DOHH2 (cell line): Measurements from ENCODE around the gene HIVEP3.

Experiments
- H3F3A ChIP-seq: fragments of 200-600 bp; sonication (generic), shearing (Covaris generic); 2 replicates; pipeline ENCODE4 v1.6.0; 2016; ENCODE audit warnings: antibody characterized with exemption, mild to moderate bottlenecking; ENCODE audit not compliant: control insufficient read depth, insufficient read depth
- H3K27ac ChIP-seq: fragments of 200-600 bp; sonication (generic); 2 replicates; pipeline ENCODE4 v1.5.1; 2014; ENCODE audit warnings: low read depth, mild to moderate bottlenecking, low read length, moderate library complexity
- H3K27me3 ChIP-seq: fragments of 200-600 bp; sonication (generic); 2 replicates; pipeline ENCODE4 v1.6.1; 2014; ENCODE audit warnings: mild to moderate bottlenecking, low read length, mixed read lengths; ENCODE audit not compliant: control insufficient read depth
- H3K36me3 ChIP-seq: fragments of 200-600 bp; sonication (generic); 2 replicates; pipeline ENCODE4 v1.6.1; 2014; ENCODE audit warnings: mild to moderate bottlenecking, low read length, moderate library complexity, mixed read lengths; ENCODE audit not compliant: control insufficient read depth
- H3K4me1 ChIP-seq: fragments of 200-600 bp; sonication (generic); 2 replicates; pipeline ENCODE4 v1.6.1; 2014; ENCODE audit warnings: mild to moderate bottlenecking, low read length, mixed read lengths; ENCODE audit not compliant: control insufficient read depth
- H3K4me2 ChIP-seq: fragments of 200-600 bp; sonication (generic); 2 replicates; pipeline ENCODE4 v1.6.0; 2014; ENCODE audit warnings: mild to moderate bottlenecking, low read length, moderate library complexity
- H3K4me3 ChIP-seq: fragments of 200-600 bp; sonication (generic); 2 replicates; pipeline ENCODE4 v1.5.1; 2014; ENCODE audit warnings: mild to moderate bottlenecking, low read length, mixed read lengths
- H3K79me2 ChIP-seq: fragments of 200-600 bp; sonication (generic); 2 replicates; pipeline ENCODE4 v1.6.1; 2014; ENCODE audit warnings: mild to moderate bottlenecking, low read length, mixed read lengths; ENCODE audit not compliant: control insufficient read depth
- H3K9me2 ChIP-seq: fragments of 200-600 bp; sonication (generic); replicated peaks from 2 replicates; pipeline ENCODE4 v1.6.1; 2014; ENCODE audit warnings: mild to moderate bottlenecking, low read length, mixed read lengths; ENCODE audit not compliant: control insufficient read depth
- H3K9me3 ChIP-seq: fragments of 200-600 bp; sonication (generic); 2 replicates; pipeline ENCODE4 v1.6.1; 2014; ENCODE audit warnings: antibody characterized with exemption, low read length, mixed read lengths; ENCODE audit not compliant: control insufficient read depth, insufficient read depth
- H4K20me1 ChIP-seq: fragments of 200-600 bp; sonication (generic); 2 replicates; pipeline ENCODE4 v1.6.0; 2014; ENCODE audit warnings: low read depth, mild to moderate bottlenecking, antibody characterized with exemption, low read length, moderate library complexity; ENCODE audit not compliant: control insufficient read depth, insufficient read depth
- EZH2phosphoT487 ChIP-seq: fragments of 200-600 bp; sonication (generic); IDR thresholded peaks from 2 replicates; pipeline ENCODE4 v1.6.1; 2017; ENCODE audit warnings: borderline replicate concordance, mild to moderate bottlenecking, antibody characterized with exemption, low read length, moderate library complexity, mixed read lengths
- TF ChIP-seq, protein P1 (sequence below): fragments of 200-600 bp; sonication (generic); IDR thresholded peaks from one replicate; pipeline ENCODE4 v1.5.1; 2014; ENCODE audit warnings: antibody characterized with exemption, mild to moderate bottlenecking, low read depth, low read length; ENCODE audit not compliant: poor library complexity, severe bottlenecking

Gene HIVEP3

DNA sequence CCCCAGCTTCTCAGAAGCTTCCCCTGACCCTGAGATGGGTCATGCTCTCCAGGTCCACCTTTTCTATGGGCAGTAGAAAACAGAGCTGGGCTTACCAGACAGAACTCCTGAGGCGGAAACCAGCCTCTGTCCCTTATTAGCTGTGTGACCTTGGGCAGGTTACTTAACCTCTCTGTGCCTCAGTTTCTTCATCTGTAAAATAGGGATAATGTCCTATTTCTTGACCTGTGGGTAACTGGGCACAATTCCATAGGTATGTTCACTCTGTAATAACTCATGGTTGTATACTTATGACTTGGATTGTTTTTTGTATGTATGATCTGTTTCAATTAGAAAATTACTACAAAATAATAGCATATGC lies 377.1 kb downstream of the HIVEP3 start:
- Histone ChIP-seq H3K4me1 (peaks cover 11% of the 10 kb centered on the region), H3K4me2 (no peak overlapping the region), H3K4me3 (no peak overlapping the region), H3K27me3 (peaks cover 18% of the 10 kb centered on the region), H3K27ac (no peak overlapping the region), H3K9me2 (no peaks in the 10 kb centered on the region), H3K36me3 (no peaks in the 10 kb centered on the region), H3F3A (no peaks in the 10 kb centered on the region), H4K20me1 (no peaks in the 10 kb centered on the region), H3K79me2 (no peaks in the 10 kb centered on the region), H3K9me3 (peaks cover 12% of the 10 kb centered on the region; the same call in 1 of the 2 replicates)
- TF ChIP-seq, protein P1, sequence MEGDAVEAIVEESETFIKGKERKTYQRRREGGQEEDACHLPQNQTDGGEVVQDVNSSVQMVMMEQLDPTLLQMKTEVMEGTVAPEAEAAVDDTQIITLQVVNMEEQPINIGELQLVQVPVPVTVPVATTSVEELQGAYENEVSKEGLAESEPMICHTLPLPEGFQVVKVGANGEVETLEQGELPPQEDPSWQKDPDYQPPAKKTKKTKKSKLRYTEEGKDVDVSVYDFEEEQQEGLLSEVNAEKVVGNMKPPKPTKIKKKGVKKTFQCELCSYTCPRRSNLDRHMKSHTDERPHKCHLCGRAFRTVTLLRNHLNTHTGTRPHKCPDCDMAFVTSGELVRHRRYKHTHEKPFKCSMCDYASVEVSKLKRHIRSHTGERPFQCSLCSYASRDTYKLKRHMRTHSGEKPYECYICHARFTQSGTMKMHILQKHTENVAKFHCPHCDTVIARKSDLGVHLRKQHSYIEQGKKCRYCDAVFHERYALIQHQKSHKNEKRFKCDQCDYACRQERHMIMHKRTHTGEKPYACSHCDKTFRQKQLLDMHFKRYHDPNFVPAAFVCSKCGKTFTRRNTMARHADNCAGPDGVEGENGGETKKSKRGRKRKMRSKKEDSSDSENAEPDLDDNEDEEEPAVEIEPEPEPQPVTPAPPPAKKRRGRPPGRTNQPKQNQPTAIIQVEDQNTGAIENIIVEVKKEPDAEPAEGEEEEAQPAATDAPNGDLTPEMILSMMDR: no peak
- TF ChIP-seq EZH2phosphoT487: no peak

DNA sequence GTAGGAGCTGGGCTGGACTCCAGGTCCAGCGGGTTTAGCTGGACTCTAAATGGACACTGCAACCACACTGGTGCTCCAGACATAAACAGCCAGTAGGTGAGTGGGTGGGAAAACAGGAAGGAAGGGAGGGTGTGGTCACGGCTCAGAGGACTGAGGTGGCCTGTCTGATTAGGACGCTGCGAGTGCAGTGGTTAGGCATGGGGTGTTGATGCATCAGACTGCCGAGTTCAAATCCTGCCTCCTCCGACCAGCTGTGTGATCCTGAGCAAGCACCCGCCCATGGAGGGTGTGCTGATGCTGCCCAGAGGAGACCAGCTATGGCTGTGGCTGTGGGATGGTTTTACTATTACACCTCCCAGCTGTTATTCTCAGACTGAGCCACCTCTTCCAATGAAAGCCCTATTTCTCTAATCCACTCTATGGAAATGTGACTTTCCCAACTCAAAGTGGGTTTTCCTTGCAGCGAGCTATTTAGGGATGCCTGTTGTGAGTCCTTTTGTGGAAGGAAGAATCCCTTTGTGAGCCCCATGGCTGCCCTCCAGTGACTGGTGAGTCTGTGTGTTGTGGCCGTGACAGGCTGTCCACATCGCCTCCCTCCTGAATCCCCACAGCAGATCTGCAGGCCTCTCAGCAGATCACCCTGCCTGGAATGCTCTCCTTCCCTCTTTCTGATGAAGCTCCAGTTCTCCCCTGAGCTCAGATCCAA lies 377.7 kb downstream of the HIVEP3 start:
- peaks cover 11% of the 10 kb centered on the region for H3K4me1 ChIP-seq
- peaks cover 12% of the 10 kb centered on the region; the same call in 1 of the 2 replicates for H3K9me3 ChIP-seq
- no peak overlapping the region for H3K4me3 ChIP-seq
- no peaks in the 10 kb centered on the region for H4K20me1 ChIP-seq
- no peaks in the 10 kb centered on the region for H3K79me2 ChIP-seq
- H3F3A ChIP-seq: no peaks in the 10 kb centered on the region
- H3K4me2 ChIP-seq: no peak overlapping the region
- no peak for TF ChIP-seq EZH2phosphoT487
- TF ChIP-seq, protein P1: no peak
- peaks cover 18% of the 10 kb centered on the region for H3K27me3 ChIP-seq
- no peak overlapping the region for H3K27ac ChIP-seq
- H3K9me2 ChIP-seq: no peaks in the 10 kb centered on the region
- H3K36me3 ChIP-seq: no peaks in the 10 kb centered on the region

DNA sequence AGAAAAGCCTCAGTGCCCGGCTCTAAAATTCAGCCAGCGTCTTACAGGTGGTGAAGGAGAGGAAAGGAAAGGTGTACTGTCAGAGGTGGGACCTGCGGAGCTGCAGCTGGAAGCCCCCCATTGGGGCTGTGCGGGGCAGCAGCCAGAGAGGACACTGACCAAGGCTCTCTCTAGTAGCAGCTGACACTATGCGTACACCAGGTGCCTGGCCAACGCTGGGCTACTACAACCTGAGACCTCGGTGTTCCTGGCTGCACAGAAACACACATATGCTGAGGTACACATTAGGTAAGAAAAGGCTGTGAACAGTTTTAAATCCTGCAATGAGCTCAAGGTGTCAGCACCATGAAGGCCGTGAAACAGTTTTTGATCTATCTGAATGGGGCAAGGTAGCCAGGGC lies 378.7 kb downstream of the HIVEP3 start:
- Histone ChIP-seq H3K27ac (no peak overlapping the region), H3K36me3 (no peaks in the 10 kb centered on the region), H3K79me2 (no peaks in the 10 kb centered on the region), H3K27me3 (peaks cover 18% of the 10 kb centered on the region), H3F3A (no peaks in the 10 kb centered on the region), H3K4me1 (peaks cover 11% of the 10 kb centered on the region), H3K9me3 (peaks cover 6% of the 10 kb centered on the region; the same call in 1 of the 2 replicates), H3K9me2 (no peaks in the 10 kb centered on the region), H3K4me3 (no peak overlapping the region), H3K4me2 (no peak overlapping the region), H4K20me1 (no peaks in the 10 kb centered on the region)
- TF ChIP-seq, protein P1: no peak
- no peak for TF ChIP-seq EZH2phosphoT487
